DMS 273 (cell line): ENCODE results near the gene PIP4K2A.
A peak's percentile ranks its signal among the peaks of the same experiment; 100 is the strongest.

Experiments used
- DNase-seq: peaks from one replicate; lab custom pipeline; 2025; ENCODE audit not compliant: unreplicated experiment; lab: John Stamatoyannopoulos, UW

The PIP4K2A gene

GRCh38 chr10:22622242-22622806, 92.1 kb downstream of the PIP4K2A start:
- DNase-seq: no peak

GRCh38 chr10:22621726-22622125, 92.7 kb downstream of the PIP4K2A start:
- DNase-seq: no peak

- DNase-seq: no peak
Observed at GRCh38 chr10:22620929-22621328, 93.4 kb downstream of the PIP4K2A start.

GRCh38 chr10:22620140-22620857, 94.1 kb downstream of the PIP4K2A start:
- peak; percentile 76 for DNase-seq

GRCh38 chr10:22619101-22619500, 95.3 kb downstream of the PIP4K2A start:
- no peak for DNase-seq

- no peak for DNase-seq
Observed at GRCh38 chr10:22618078-22618785, 96.1 kb downstream of the PIP4K2A start.

- DNase-seq: no peak
Observed at GRCh38 chr10:22617516-22617915, 96.9 kb downstream of the PIP4K2A start.

GRCh38 chr10:22617051-22617450, 97.3 kb downstream of the PIP4K2A start:
- DNase-seq: no peak

GRCh38 chr10:22615819-22616499, 98.4 kb downstream of the PIP4K2A start:
- peak; percentile 76 for DNase-seq

GRCh38 chr10:22615101-22615500, 99.3 kb downstream of the PIP4K2A start:
- DNase-seq: no peak

GRCh38 chr10:22613011-22613410, 101.4 kb downstream of the PIP4K2A start:
- no peak for DNase-seq

GRCh38 chr10:22612318-22612717, 102.1 kb downstream of the PIP4K2A start:
- DNase-seq: no peak

GRCh38 chr10:22611425-22612115, 102.8 kb downstream of the PIP4K2A start:
- no peak for DNase-seq

- DNase-seq: no peak
Observed at GRCh38 chr10:22610610-22611009, 103.8 kb downstream of the PIP4K2A start.

- peak; percentile 47 for DNase-seq
Observed at GRCh38 chr10:22609719-22610465, 104.5 kb downstream of the PIP4K2A start.

GRCh38 chr10:22609251-22609650, 105.1 kb downstream of the PIP4K2A start:
- peak; percentile 76 for DNase-seq

- no peak for DNase-seq
Observed at GRCh38 chr10:22607261-22607660, 107.1 kb downstream of the PIP4K2A start.

GRCh38 chr10:22606164-22606614, 108.2 kb downstream of the PIP4K2A start:
- DNase-seq: no peak

GRCh38 chr10:22605168-22605567, 109.2 kb downstream of the PIP4K2A start:
- DNase-seq: no peak
